ENCODE measurements around the gene UVSSA. TPM values are rescaled to one million over a fixed set of nuclear protein-coding genes. Genes with fewer than 3 reads are reported as not detected.
"Not testable (repeated sequence)": the region's sequence is repeated elsewhere in the genome, so short reads cannot be mapped to it uniquely, and the experiment has no call there.

The UVSSA gene
- total RNA-seq, 1 experiment from 2014 or later = 26.3 TPM

DNA sequence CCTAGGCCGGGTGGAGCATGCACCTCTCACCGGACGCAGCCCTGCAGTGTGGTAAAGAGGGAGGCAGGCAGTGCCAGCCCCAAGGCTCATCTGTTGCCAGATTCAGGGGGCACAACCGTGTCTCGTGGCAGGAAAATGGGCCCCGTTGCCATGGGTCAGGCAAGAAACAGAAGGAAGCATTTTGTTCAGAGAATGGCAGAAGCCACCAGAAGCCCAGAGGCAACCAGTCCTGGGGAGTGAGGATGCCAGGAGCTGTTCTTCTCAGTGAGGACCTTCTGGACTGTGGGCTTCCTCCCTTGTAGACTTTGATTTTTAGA lies 12.5 kb upstream of the UVSSA start:
- POLR2A ChIA-PET = no interaction called here
- peaks cover 13% of the 10 kb centered on the region for H3K4me1 Mint-ChIP-seq (ENCODE audit: low read depth, unreplicated experiment)

DNA sequence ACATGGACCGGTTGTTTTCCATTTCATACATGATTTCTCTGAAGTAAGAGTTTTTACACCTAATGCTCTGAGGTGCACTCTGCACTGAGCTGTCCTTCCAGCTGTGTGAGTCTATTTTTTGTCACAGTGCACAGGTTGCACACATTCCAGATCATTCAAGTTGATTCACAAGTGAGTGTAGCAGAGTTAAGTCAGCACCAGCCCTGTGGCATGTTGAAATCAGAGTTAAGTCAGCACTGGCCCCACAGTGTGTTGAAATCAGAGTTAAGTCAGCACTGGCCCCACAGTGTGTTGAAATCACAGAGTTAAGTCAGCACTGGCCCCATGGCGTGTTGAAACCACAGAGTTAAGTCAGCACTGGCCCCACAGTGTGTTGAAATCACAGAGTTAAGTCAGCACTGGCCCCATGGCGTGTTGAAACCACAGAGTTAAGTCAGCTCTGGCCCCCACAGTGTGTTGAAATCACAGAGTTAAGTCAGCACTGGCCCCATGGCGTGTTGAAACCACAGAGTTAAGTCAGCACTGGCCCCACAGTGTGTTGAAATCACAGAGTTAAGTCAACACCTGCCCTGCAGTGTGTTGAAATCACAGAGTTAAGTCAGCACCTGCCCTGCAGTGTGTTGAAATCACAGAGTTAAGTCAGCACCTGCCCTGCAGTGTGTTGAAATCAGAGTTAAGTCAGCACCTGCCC lies 11.7 kb upstream of the UVSSA start:
- H3K36me3 ChIP-seq (ENCODE audit: control insufficient read depth, insufficient read depth, low read length); H3K27ac Mint-ChIP-seq (ENCODE audit: unreplicated experiment); DNase-seq; H3K4me1 ChIP-seq; H3K4me3 ChIP-seq (ENCODE audit: low read depth, low read length); POLR2A ChIA-PET; H3K9me3 Mint-ChIP-seq (ENCODE audit: unreplicated experiment); H3K27me3 ChIP-seq (replicated peaks; ENCODE audit: control insufficient read depth, insufficient read depth, low read length); H3K27me3 Mint-ChIP-seq (ENCODE audit: insufficient read depth, unreplicated experiment); CTCF ChIA-PET; H3K4me3 Mint-ChIP-seq (ENCODE audit: unreplicated experiment); BruUV-seq (replicated peaks); H3K9me3 ChIP-seq; intact Hi-C loops (cut with micrococcal nuclease; ENCODE audit: unreplicated experiment): not testable (repeated sequence)
- Mint-ChIP-seq H3K4me1 (ENCODE audit: low read depth, unreplicated experiment) (peaks cover 13% of the 10 kb centered on the region), H3K36me3 (ENCODE audit: insufficient read depth, unreplicated experiment) (peaks cover 72% of the 10 kb centered on the region)

More for the DNA sequence above, 12.5 kb upstream of the UVSSA start:
- CTCF ChIA-PET = no interaction called here
- Mint-ChIP-seq H3K27me3 (ENCODE audit: insufficient read depth, unreplicated experiment) (no peaks in the 10 kb centered on the region), H3K36me3 (ENCODE audit: insufficient read depth, unreplicated experiment) (peaks cover 72% of the 10 kb centered on the region), H3K4me3 (ENCODE audit: unreplicated experiment) (no peak overlapping the region), H3K9me3 (ENCODE audit: unreplicated experiment) (no peaks in the 10 kb centered on the region), H3K27ac (ENCODE audit: unreplicated experiment) (no peak overlapping the region)
- no TSS peak for BruUV-seq (replicated peaks)
- no peaks in the 10 kb centered on the region for H3K27me3 ChIP-seq (replicated peaks; ENCODE audit: control insufficient read depth, insufficient read depth, low read length)
- DNase-seq = no peak
- peaks cover 8% of the 10 kb centered on the region for H3K36me3 ChIP-seq (ENCODE audit: control insufficient read depth, insufficient read depth, low read length)
- intact Hi-C loops (cut with micrococcal nuclease; ENCODE audit: unreplicated experiment) = no loop called here
- H3K4me3 ChIP-seq (ENCODE audit: low read depth, low read length) = no peak overlapping the region
- H3K9me3 ChIP-seq = no peaks in the 10 kb centered on the region
- H3K4me1 ChIP-seq = no peaks in the 10 kb centered on the region
- no peak for TF ChIP-seq CTCF (IDR thresholded peaks at IDR 0.05; ENCODE audit: insufficient read depth in 1 of 2, low read depth in 1 of 2, low read length in 1 of 2, severe bottlenecking in 1 of 2, unreplicated experiment in 1 of 2)

DNA sequence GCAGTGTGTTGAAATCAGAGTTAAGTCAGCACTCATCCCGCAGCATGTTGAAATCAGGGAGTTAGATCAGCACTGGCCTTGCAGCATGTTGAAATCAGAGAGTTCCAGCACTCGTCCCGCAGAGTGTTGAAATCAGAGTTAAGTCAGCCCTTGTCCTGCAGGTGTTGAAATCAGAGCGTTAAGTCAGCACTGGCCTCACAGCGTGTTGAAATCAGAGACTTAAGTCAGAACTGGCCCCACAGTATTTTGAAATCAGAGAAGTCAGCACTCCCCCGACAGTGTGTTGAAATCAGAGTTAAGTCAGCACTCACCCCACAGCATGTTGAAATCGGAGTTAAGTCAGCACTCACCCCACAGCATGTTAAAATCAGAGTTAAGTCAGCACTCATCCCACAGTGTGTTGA lies 10.9 kb upstream of the UVSSA start:
- intact Hi-C loops (cut with micrococcal nuclease; ENCODE audit: unreplicated experiment) = no loop called here
- Histone ChIP-seq H3K4me3 (ENCODE audit: low read depth, low read length) (no peak overlapping the region), H3K4me1 (no peaks in the 10 kb centered on the region), H3K9me3 (no peaks in the 10 kb centered on the region), H3K27me3 (replicated peaks; ENCODE audit: control insufficient read depth, insufficient read depth, low read length) (no peaks in the 10 kb centered on the region), H3K36me3 (ENCODE audit: control insufficient read depth, insufficient read depth, low read length) (peaks cover 8% of the 10 kb centered on the region)
- Mint-ChIP-seq H3K27ac (ENCODE audit: unreplicated experiment) (no peak overlapping the region), H3K4me1 (ENCODE audit: low read depth, unreplicated experiment) (peaks cover 13% of the 10 kb centered on the region), H3K9me3 (ENCODE audit: unreplicated experiment) (no peaks in the 10 kb centered on the region), H3K27me3 (ENCODE audit: insufficient read depth, unreplicated experiment) (no peaks in the 10 kb centered on the region), H3K4me3 (ENCODE audit: unreplicated experiment) (no peak overlapping the region), H3K36me3 (ENCODE audit: insufficient read depth, unreplicated experiment) (peaks cover 72% of the 10 kb centered on the region)
- ChIA-PET CTCF (no interaction called here), POLR2A (no interaction called here)
- DNase-seq = no peak
- BruUV-seq (replicated peaks) = no TSS peak
- TF ChIP-seq CTCF (IDR thresholded peaks at IDR 0.05; ENCODE audit: insufficient read depth in 1 of 2, low read depth in 1 of 2, low read length in 1 of 2, severe bottlenecking in 1 of 2, unreplicated experiment in 1 of 2) = no peak
